ENCODE results near the gene FBXL17.

FBXL17 gene

DNA sequence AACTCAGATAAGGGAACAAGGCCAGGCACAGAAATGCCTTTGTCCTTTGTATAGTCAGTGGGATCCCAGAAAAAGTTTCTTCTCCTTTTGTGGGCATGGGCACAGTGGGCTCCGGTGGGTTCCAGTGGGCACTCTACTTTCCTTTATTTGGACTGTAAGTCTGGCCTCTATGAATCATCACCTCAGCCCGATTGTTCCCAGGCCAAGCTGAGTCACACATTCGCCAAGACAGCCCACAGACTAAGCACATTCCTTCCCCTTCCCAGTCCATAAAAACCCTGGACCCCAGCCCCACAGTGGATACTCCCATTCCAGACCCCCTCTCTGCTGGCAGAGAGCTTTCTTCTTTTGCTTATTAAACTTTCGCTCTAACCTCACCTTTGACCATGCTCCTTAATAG is 165.0 kb downstream of the FBXL17 start:
- H3K27ac ChIP-seq: no peak overlapping the region
- TF ChIP-seq, protein P1, sequence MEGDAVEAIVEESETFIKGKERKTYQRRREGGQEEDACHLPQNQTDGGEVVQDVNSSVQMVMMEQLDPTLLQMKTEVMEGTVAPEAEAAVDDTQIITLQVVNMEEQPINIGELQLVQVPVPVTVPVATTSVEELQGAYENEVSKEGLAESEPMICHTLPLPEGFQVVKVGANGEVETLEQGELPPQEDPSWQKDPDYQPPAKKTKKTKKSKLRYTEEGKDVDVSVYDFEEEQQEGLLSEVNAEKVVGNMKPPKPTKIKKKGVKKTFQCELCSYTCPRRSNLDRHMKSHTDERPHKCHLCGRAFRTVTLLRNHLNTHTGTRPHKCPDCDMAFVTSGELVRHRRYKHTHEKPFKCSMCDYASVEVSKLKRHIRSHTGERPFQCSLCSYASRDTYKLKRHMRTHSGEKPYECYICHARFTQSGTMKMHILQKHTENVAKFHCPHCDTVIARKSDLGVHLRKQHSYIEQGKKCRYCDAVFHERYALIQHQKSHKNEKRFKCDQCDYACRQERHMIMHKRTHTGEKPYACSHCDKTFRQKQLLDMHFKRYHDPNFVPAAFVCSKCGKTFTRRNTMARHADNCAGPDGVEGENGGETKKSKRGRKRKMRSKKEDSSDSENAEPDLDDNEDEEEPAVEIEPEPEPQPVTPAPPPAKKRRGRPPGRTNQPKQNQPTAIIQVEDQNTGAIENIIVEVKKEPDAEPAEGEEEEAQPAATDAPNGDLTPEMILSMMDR (conservative IDR thresholded peaks at IDR 0.05): no peak

DNA sequence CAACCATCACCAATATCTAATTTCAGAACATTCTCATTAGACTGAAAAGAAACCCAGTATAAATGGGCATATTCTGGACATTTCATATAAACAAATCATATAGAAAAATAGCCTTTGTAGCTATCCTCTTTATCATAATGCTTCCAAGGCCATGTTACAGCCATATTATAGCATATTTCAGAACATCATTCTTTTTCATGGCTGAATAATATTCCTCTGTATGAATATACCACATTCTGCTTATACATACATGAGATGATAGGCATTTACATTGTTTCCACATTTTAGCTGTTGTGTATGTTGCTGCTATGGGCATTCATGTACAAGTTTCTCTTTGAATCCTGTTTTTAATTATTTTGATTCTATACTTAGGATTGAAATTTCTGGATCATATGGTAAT is 167.0 kb downstream of the FBXL17 start:
- no peak overlapping the region for H3K27ac ChIP-seq
- TF ChIP-seq, protein P1 (conservative IDR thresholded peaks at IDR 0.05): no peak

DNA sequence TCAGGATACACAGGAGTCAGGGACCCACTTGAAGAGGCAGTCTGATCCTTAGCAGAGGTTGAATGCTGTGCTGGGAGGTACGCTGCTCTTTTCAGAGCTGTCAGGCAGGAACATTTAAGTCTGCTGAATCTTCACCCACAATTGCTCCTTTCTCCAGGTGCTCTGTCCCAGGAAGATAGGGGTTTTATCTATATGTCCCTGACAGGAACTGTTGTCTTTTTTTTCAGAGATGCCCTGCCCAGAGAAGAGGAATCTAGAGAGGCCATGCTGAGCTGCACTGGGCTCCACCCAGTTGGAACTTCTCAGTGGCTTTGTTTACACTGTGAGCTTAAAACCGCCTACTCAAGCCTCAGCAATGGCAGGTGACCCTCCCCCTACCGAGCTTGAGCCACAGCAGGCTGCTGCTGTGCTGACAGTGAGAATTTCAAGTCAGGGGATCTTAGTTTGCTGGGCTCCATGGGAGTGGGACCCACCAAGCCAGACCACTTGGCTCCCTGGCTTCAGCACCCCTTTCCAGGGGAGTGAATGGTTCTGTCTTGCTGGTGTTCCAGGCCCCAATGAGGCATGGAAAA is 169.0 kb downstream of the FBXL17 start:
- H3K27ac ChIP-seq: no peak overlapping the region
- TF ChIP-seq, protein P1 (conservative IDR thresholded peaks at IDR 0.05): no peak

DNA sequence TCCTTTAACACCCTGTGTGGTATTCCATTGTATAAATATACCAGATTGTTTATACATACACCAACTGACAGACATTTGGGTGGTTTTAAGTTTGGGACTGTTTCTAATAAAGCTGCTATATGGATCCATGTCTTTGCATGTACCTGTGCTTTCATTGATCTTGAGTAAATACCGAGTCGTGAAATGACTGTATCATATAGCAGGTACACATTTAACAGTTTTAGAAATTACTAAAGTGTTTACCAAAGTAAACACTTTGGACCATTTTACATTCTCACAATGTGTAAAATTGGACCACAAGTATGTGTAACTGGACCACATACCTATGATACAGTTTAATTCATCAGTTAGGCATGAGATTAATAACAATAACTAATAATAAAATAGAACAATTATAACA is 175.2 kb downstream of the FBXL17 start:
- TF ChIP-seq, protein P1 (conservative IDR thresholded peaks at IDR 0.05): no peak

DNA sequence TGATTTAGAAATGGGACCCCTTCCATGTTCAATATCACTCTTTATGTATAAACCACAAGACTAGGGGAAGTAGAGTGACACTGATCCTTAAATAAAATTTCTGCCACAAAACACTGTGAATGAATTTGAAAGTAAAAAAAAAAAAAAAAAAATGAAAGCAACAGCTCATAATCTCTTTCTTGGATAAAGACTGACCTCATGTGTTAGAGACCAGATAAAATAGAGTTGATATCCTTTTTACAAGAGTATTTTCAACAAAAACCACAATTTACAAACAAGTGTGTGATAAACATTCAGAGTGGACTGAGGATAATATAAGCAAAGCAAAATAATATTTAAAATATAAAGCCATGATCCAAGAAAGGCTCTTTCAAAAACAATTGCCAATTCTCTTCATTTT is 180.2 kb downstream of the FBXL17 start:
- TF ChIP-seq, protein P1 (conservative IDR thresholded peaks at IDR 0.05): no peak
- no peak overlapping the region for H3K27ac ChIP-seq

More for the DNA sequence above, 175.2 kb downstream of the FBXL17 start:
- H3K27ac ChIP-seq: no peak overlapping the region

DNA sequence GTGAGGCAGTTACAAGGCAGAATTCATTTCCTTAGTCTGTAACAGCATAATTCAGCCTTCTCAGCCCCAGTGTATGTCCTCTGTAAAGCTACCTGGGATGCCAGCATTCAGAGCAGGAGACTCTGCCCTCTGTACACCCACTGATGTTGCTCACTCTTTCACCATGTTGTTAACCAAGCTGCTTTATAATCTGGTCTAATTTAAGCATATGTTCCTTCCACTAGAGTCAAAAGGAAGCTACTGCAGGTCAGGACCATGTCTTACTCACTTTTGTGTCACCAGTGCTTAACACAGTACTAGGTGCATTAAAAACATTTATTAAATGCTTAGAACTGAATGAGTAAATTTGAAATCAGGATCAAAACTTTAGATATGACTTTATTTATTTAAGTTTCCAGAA is 185.6 kb downstream of the FBXL17 start:
- TF ChIP-seq, protein P1 (conservative IDR thresholded peaks at IDR 0.05): 0 out of 2 replicates have a peak, but pooled peaks have one; percentile 14
- no peak overlapping the region for H3K27ac ChIP-seq

DNA sequence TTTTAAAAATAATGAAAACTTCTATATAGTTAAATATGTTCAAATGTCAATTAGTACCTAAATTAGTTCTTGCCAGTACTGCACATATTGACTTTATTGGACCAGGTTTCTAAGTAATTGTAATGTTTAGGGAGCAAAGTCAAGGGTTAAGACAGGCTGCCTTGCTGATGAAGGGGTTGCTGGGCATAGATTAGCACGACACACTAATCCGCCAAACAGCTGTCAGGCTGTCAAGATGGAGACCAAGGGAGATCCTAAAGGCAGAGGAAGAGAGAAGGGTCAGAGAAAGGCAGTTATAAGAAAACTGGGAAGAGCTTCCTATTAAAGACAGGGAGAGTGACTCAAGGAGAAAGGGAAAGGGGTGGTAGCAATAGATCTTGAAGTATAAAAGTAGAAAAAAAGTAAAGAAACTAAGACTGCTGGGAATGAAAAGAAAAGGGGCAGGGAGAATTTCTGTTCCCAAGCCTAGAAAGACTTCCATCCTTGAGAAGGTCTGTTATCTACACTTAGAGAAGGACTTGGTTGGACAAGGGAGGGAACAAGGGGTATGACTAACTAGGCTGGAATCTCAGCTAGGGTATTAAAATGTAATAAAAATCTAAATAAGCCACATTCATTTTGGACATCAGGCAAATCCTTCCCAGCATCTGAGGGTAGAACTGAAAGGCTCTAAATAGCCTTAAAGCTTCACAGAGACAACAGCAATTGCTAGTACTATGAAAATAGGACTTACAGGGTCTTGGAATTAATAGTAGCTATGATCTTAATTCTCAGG is 188.7 kb downstream of the FBXL17 start:
- no peak overlapping the region for H3K27ac ChIP-seq

More for the DNA sequence above, 188.7 kb downstream of the FBXL17 start:
- TF ChIP-seq, protein P1 (conservative IDR thresholded peaks at IDR 0.05): no peak

All from VCaP (cell line).